ENCODE results near the gene LYG1.

GRCh38 chr2:99348173-99348572 is 47.2 kb upstream of the LYG1 start:
- TF ChIP-seq, protein P1, sequence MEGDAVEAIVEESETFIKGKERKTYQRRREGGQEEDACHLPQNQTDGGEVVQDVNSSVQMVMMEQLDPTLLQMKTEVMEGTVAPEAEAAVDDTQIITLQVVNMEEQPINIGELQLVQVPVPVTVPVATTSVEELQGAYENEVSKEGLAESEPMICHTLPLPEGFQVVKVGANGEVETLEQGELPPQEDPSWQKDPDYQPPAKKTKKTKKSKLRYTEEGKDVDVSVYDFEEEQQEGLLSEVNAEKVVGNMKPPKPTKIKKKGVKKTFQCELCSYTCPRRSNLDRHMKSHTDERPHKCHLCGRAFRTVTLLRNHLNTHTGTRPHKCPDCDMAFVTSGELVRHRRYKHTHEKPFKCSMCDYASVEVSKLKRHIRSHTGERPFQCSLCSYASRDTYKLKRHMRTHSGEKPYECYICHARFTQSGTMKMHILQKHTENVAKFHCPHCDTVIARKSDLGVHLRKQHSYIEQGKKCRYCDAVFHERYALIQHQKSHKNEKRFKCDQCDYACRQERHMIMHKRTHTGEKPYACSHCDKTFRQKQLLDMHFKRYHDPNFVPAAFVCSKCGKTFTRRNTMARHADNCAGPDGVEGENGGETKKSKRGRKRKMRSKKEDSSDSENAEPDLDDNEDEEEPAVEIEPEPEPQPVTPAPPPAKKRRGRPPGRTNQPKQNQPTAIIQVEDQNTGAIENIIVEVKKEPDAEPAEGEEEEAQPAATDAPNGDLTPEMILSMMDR (IDR thresholded peaks at IDR 0.05; ENCODE audit: low read length): no peak
- TF ChIP-seq EZH2 (optimal IDR thresholded peaks at IDR 0.05; ENCODE audit: low read depth, low read length): no peak

Measured in MM.1S (cell line).